Femur (tissue), 1 donor: ENCODE results near the gene SLC41A3.
A peak's percentile ranks its signal among the peaks of the same experiment; 100 is the strongest.

ENCODE experiments used
- DNase-seq: peaks from one replicate; pipeline ENCODE4 v3.0.0-alpha.2; 2017

SLC41A3 gene

DNA sequence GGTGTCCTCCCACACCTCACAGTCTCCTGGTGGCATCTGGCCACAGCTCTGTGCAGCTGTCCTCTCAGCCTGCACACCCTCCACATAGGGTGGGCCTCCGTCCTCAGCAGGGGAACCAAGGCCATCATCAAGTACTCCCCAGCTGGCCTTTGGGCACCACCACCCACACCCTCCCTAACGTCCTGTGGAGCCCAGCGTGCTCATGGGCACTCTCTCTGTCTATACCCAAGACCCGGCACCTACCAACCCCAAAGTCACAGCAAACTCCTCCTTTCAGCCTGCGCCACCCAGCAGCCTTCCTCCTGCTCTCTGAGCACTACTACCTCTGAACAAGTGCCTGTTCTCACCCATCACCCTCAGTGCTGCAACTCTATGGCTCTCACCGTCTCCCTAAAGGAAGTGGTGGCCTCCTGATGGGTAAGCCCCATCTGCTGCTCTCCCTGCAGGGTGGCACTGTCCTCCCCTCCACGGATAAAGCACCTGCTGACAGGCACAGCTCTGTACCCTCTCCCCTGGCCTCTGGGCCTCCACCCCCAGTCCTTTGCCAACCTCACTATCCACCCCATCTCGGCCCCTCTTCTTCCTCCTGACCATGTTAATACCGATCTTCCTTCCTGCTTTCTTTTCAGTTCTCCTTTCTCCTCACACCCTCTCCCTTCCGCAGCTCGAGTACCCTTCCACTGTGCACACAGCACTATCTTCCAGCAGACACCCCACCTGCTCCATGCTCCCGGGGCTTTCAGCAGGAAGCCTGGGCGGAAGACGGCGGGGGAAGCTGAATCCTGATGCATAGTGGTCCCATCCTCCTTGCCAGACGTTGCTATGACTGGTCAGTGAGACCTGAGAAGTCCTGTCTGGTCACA is 31.5 kb downstream of the SLC41A3 start:
- no peak for DNase-seq

- no peak for DNase-seq
Observed at GRCh38 chr3:126051741-126052140, 32.2 kb downstream of the SLC41A3 start.

- no peak for DNase-seq
Observed at GRCh38 chr3:126051234-126051633, 32.7 kb downstream of the SLC41A3 start.

DNA sequence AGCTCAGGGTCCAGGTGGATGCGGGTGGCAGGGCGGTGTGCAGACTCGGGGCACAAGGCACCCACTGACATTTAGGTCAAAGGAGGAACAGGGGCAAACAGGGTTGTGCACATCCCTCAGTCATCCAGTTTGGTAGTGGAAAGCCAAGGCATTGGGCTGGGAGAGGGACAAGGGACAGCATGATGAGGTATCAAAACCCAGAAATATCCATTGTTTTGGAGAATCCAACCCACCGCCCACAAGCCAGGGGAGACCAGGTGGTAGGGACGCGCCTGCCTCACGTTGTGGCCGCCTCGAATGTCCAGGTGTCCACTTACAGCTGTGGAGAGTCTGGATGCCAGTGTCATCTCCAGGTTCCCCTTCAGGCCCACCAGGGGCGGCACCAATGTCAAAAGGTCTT is 33.3 kb downstream of the SLC41A3 start:
- no peak for DNase-seq

GRCh38 chr3:126050050-126050392 is 33.9 kb downstream of the SLC41A3 start:
- no peak for DNase-seq

DNA sequence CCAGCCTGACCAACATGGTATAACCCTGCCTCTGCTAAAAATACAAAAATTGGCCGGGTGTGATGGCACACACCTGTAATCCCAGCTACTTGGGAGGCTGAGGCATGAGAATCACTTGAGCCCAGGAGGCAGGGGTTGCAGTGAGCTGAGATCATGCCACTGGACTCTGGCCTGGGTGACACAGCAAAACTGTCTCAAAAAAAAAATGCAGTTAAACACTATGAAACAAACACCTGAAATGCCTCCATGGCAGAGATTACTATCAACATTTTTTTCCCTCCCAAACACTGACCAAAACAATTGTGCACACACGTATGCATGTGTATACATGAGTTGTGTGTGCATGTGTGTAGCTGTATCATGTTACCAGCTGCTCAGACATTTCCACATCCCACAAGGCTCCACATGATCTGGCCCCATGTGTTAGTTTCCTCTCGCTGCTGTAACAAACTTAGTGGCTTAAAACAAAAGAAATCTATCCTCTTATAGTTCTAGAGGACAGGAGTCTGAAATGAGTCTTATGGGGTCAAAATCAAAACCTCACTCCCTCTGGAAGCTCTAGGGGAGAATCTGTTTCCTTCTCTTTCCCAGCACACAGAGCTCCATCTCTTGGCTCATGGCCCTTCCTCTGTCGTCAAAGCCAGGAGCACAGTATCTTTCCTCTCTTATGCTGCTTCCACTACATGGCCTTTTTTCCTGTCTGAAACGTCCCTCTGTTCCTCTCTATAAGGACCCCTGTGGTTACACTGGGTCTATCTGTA is 34.5 kb downstream of the SLC41A3 start:
- no peak for DNase-seq

- no peak for DNase-seq
Observed at GRCh38 chr3:126040386-126040785, 43.5 kb downstream of the SLC41A3 start.

GRCh38 chr3:126039870-126040269 is 44.1 kb downstream of the SLC41A3 start:
- DNase-seq, result no peak

GRCh38 chr3:126038791-126039190 is 45.1 kb downstream of the SLC41A3 start:
- DNase-seq, result peak; percentile 3

DNA sequence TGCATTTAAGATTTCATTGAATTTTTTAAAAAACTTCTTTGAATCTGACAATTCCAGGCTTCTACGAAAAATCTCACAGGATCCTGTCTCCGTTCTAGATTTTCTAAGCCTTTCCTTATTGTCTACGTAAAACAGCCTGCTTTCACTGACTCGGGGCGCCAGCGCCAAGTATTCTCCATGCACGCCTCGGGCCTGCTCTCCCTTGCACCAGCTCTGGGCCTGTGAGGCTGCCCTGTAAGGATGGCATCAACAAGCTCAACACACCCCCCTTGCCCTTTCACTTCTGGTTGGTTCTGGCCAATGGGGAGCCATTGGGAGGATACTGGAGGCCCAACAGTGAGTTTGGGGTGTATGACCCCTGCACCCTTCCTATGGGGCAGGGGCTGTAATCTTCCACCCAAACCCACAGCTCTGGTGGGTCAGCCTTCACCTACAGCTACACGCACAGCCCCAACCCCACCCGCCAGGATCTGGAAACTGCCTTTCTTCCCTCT is 47.8 kb downstream of the SLC41A3 start:
- no peak for DNase-seq

DNA sequence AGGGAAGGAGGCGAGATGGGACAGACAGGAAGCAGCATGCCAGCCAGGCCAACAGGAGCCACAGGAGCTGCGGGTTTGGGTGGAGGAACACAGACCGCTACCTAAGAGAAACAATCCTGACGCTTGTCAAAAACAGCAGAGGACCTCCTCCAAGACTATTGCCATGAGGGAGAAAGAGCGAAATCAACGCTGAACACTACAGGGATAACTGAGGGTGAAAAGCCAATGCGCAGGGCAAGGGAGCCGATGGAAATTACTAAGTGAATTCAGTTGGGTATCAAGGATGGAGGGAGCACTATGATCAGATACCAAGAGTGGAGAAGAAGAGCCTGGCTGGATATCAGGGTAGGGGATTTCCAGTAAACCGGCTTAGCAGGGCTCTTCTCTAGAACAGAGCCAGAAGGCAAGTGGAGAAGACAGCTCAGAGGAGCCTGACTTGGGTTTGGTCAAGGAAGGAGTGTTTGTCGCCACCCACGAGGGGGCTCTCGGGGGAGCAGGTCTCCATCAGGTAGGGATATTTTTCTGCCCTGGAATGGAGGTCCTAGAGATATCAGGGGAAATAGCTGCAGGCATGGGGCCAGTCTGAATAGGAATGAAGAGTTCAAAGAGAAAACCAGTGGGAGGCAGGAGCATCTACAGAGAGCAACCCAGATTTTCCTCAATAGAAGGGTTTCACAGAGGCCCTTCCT is 48.4 kb downstream of the SLC41A3 start:
- DNase-seq, result no peak

- DNase-seq, result peak; percentile 8
Observed at GRCh38 chr3:126034481-126035361, 49.2 kb downstream of the SLC41A3 start.

DNA sequence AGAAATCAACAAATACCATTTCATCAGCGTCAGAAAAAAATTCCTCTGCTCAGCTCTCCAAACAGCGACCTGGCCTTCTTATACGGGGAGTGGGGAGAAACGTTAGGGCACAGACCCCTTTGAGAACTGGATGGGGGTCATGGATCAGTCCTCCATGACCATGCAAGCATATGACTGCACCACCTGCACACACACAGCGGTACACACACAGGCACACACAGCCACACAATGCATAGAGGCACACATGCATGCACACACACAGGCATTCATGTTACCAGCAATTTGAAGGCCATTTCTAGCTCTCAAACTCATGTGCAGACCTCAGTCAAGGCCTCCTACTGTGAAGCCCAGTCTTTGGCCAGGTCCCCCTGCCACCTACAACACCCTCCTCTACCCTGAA is 50.2 kb downstream of the SLC41A3 start:
- peak; percentile 4 for DNase-seq

GRCh38 chr3:126033051-126033745 is 50.7 kb downstream of the SLC41A3 start:
- peak; percentile 6 for DNase-seq

- peak; percentile 5 for DNase-seq
Observed at GRCh38 chr3:126031981-126032471, 51.9 kb downstream of the SLC41A3 start.

DNA sequence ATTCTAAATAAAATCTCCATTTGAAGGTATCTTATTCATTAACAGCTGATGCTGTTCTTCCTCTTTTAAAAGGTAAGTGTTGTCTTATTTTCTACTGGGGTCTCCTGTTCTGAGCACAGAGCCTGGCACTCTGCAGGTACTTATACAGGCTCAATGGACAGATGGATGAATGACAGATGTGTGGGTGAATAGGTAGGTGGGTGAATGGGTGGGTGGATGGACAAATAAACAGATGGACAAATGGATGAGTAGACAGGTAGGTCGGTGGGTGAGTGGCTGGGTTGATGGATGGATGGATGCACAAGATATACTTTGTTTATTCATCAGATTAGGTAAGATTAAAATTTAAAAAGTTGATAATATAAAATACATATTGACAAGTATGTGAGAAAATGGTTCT is 53.5 kb downstream of the SLC41A3 start:
- DNase-seq, result no peak

- no peak for DNase-seq
Observed at GRCh38 chr3:126029241-126029640, 54.7 kb downstream of the SLC41A3 start.

DNA sequence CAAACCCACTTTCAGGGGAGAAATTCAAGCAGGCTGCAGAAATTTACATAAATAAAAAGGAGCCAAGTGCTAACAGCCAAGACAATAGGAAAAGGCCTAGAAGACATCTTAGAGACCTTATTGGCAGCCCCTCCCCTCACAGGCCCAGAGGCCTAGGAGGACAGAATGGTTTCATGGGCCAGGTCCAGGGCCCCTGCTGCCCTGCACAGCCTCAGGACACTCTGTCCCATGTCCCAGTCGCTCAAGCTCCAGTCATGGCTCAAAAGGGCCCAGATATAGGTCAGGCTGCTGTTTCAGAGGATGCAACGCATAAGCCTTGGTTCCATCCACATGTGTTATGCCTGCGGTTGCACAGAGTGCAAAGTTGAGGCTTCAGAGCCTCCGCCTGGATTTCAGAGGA is 55.8 kb downstream of the SLC41A3 start:
- DNase-seq, result no peak

DNA sequence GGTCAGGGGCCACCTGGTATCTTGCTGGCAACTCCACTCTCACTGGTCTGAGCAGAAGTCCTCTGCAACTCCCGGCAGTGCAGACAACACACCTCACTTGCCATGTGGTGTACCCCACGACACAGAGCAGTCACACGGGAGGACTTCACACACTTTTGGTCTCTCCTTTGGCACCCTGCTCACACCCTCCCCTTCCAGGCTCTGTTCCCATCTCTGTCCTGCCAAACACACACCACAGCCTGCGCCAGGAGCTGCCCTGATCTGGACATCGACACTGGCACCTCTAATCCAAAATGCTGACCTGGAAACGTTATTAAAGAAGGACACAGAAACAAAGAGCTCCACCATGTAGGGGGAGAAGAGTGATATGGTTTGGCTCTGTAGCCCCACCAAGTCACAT is 57.2 kb downstream of the SLC41A3 start:
- no peak for DNase-seq

DNA sequence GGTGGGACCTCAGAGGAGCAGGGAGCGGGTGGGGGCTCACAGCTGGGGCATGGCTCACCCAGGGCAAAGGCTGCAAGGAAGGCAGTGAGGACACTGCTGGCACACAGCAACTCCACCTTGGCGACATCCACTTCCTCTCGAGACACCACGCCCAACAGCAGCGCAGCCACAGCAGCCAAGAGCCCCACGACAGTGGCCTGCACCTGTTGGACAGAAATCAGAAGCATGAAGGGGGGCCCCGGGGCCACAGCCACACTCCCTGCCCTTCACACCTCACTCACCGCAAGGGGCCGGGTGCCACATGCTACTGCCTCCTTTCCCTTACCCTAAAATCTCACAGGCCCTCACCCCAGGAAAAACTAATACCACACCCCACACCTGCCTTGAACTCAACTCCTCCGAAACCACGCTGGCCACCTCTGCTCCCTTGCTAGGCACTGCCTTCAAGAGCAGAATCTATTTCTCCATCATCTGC is 57.6 kb downstream of the SLC41A3 start:
- no peak for DNase-seq

GRCh38 chr3:126025862-126026261 is 58.1 kb downstream of the SLC41A3 start:
- no peak for DNase-seq
